ENCODE results near the gene G0S2.

DNA sequence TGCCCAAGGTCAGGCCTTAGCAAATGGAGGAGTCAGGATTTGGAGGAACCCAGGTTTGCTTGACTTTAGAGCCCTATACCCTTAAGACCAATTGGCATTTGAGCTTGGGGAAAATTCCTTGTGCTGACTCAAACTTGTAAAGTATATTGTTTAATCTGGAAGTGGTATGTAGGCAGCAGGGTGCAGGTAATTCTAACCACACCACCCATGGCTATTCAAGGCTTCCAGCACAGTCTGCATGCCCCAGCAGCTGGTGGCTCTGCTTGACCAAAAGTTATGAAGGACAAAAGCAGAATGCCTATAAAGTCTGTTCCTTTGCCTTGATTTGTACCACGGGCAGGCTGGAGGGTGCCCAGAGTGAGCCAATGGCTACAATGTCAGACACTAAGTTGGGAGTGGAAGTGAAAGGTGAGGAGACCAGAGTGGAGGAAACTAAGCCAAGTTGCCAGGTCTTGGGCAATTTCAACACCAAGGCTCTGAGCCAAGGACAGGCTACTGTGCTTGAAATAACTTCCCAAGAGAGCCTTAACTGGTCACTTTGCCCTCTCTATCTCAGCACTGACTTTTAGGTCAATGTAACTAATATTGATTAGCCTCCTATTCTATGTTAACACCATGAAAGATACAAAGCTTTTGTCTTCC, 4.7 kb upstream of the G0S2 start:
- no peak for TF ChIP-seq POLR2AphosphoS5 (IDR thresholded peaks at IDR 0.05; ENCODE audit: low read depth)
- TF ChIP-seq EZH2phosphoT487 (IDR thresholded peaks at IDR 0.05; ENCODE audit: unreplicated experiment) = no peak
- TF ChIP-seq, protein P1, sequence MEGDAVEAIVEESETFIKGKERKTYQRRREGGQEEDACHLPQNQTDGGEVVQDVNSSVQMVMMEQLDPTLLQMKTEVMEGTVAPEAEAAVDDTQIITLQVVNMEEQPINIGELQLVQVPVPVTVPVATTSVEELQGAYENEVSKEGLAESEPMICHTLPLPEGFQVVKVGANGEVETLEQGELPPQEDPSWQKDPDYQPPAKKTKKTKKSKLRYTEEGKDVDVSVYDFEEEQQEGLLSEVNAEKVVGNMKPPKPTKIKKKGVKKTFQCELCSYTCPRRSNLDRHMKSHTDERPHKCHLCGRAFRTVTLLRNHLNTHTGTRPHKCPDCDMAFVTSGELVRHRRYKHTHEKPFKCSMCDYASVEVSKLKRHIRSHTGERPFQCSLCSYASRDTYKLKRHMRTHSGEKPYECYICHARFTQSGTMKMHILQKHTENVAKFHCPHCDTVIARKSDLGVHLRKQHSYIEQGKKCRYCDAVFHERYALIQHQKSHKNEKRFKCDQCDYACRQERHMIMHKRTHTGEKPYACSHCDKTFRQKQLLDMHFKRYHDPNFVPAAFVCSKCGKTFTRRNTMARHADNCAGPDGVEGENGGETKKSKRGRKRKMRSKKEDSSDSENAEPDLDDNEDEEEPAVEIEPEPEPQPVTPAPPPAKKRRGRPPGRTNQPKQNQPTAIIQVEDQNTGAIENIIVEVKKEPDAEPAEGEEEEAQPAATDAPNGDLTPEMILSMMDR (conservative IDR thresholded peaks at IDR 0.05; ENCODE audit: low read depth in 2 of 2) = no peak
- no peak for TF ChIP-seq EZH2 (IDR thresholded peaks at IDR 0.05; ENCODE audit: low read depth, unreplicated experiment)
